Ascending aorta (tissue), 2 donors: Measurements from ENCODE around the gene MARK3. TPM values are rescaled to one million over a fixed set of nuclear protein-coding genes. Genes with fewer than 3 reads are reported as not detected.

Experiments used
- DNase-seq, 2 donors: peaks; one replicate each; pipeline ENCODE4 v3.0.0-alpha.2; 2019; ENCODE audit warnings: low spot score in 2 of 2
- H3K27ac ChIP-seq, 2 donors: fragments of 200-600 bp; sonication (generic); one replicate each; pipeline ENCODE4 v1.5.1; 2016 to 2017; ENCODE audit warnings: mild to moderate bottlenecking in 1 of 2
- H3K27me3 ChIP-seq: fragments of 200-600 bp; sonication (generic); one replicate; pipeline ENCODE4 v1.5.1; 2017
- H3K36me3 ChIP-seq, 2 donors: fragments of 200-600 bp; sonication (generic); one replicate each; pipeline ENCODE4 v1.5.1; 2016
- H3K4me1 ChIP-seq, 2 donors: fragments of 200-600 bp; sonication (generic); one replicate each; pipeline ENCODE4 v1.5.1; 2016 to 2017; ENCODE audit warnings: mild to moderate bottlenecking in 1 of 2
- H3K4me3 ChIP-seq, 2 donors: fragments of 200-600 bp; sonication (generic); one replicate each; pipeline ENCODE4 v1.5.1; 2016 to 2017; ENCODE audit warnings: mild to moderate bottlenecking in 1 of 2
- H3K9me3 ChIP-seq, 2 donors: fragments of 200-600 bp; sonication (generic); one replicate each; pipeline ENCODE4 v1.5.1; 2016
- intact Hi-C: fragments of 100-400 bp; cut with DNase I; formaldehyde crosslinking; loops from one replicate; pipeline ENCODE4 v1.15.1; 2023
- total RNA-seq: library from RNA; depleted of rRNA; stranded (reverse); fragments of >200 nt; gene quantifications from one replicate; pipeline ENCODE4 v1.1.0, GENCODE V29; 2016
- TF ChIP-seq, protein P1 (sequence below), 3 experiments: fragments of 200-600 bp in 2 of 3; fragments of 450-650 bp in 1 of 3; sonication (generic) in 2 of 3; IDR thresholded peaks; one replicate each; pipeline ENCODE4 v1.5.1; 2016 to 2019; ENCODE audit warnings: antibody characterized with exemption in 3 of 3, mild to moderate bottlenecking in 1 of 3, moderate library complexity in 1 of 3

Gene MARK3
- total RNA-seq, 1 donor from 2014 or later, result 78.1 TPM

DNA sequence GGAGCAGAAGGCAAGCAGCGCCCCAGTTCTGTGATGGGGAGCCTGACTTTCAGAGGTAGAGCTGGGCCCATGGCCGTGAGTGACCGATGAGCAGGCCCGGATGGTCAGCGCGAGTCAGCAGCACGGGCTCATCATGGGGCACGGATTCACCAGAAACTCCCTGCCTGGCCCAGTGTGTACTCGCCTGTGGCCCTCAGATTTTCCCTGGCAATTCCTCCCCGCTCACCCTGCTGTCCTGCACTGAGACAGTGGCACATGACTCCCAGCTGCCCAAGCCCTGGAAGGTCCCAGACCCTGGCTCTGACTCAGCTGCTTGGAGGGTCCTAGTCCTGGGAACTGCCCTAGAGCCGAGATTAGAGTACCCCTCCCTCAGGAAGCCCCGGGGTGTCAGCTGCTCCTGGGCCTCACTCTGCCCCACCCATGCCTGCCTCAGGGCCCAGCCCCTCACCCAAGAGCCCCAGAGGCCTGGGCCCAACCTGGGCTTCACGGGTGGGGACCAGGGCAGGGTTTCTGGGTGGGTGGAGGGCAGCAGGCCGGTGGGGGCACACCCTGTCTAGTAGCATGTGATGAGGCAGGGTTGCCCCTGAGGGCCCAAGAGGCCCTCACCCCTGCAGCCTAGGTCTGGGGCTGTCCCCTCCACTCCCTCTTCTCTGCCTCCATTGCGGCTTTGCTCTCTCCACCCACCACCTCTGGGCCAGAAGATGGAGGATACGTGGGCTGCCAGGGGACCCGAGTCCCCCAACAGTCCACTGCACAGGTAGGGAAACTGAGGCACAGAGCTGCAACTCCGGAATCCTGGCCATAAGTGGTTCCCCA, 152.2 kb downstream of the MARK3 start:
- TF ChIP-seq, protein P1, sequence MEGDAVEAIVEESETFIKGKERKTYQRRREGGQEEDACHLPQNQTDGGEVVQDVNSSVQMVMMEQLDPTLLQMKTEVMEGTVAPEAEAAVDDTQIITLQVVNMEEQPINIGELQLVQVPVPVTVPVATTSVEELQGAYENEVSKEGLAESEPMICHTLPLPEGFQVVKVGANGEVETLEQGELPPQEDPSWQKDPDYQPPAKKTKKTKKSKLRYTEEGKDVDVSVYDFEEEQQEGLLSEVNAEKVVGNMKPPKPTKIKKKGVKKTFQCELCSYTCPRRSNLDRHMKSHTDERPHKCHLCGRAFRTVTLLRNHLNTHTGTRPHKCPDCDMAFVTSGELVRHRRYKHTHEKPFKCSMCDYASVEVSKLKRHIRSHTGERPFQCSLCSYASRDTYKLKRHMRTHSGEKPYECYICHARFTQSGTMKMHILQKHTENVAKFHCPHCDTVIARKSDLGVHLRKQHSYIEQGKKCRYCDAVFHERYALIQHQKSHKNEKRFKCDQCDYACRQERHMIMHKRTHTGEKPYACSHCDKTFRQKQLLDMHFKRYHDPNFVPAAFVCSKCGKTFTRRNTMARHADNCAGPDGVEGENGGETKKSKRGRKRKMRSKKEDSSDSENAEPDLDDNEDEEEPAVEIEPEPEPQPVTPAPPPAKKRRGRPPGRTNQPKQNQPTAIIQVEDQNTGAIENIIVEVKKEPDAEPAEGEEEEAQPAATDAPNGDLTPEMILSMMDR (IDR thresholded peaks at IDR 0.05), result no peak
- H3K4me1 ChIP-seq, result peaks cover 33% of the 10 kb centered on the region in 2 donors

GRCh38 chr14:103538291-103539055, 153.3 kb downstream of the MARK3 start:
- TF ChIP-seq, protein P1 (IDR thresholded peaks at IDR 0.05), result no peak
- intact Hi-C loops, result no loop called here
- H3K27ac ChIP-seq, result peak overlapping the region; percentile 83 to 84
- H3K27me3 ChIP-seq, result no peaks in the 10 kb centered on the region
- no peaks in the 10 kb centered on the region for H3K9me3 ChIP-seq
- no peak for DNase-seq
- no peak overlapping the region for H3K4me3 ChIP-seq
- H3K36me3 ChIP-seq, result peaks cover 9 to 19% of the 10 kb centered on the region in 2 donors
- peaks cover 43 to 44% of the 10 kb centered on the region in 2 donors for H3K4me1 ChIP-seq

More for the DNA sequence above, 152.2 kb downstream of the MARK3 start:
- Histone ChIP-seq H3K27me3 (no peaks in the 10 kb centered on the region), H3K9me3 (no peaks in the 10 kb centered on the region), H3K27ac (peak overlapping the region; percentile 57 to 83), H3K4me3 (no peak overlapping the region), H3K36me3 (peaks cover 9 to 19% of the 10 kb centered on the region in 2 donors)
- intact Hi-C loops, result no loop called here
- DNase-seq, result no peak

- H3K4me1 ChIP-seq, result peaks cover 51 to 52% of the 10 kb centered on the region in 2 donors
- peak overlapping the region; percentile 83 to 84 for H3K27ac ChIP-seq
- H3K27me3 ChIP-seq, result no peaks in the 10 kb centered on the region
- no peak overlapping the region for H3K4me3 ChIP-seq
- H3K9me3 ChIP-seq, result no peaks in the 10 kb centered on the region
- peaks cover 9 to 17% of the 10 kb centered on the region in 2 donors for H3K36me3 ChIP-seq
- TF ChIP-seq, protein P1 (IDR thresholded peaks at IDR 0.05), result no peak
- intact Hi-C loops, result no loop called here
- no peak for DNase-seq
These were observed 154.0 kb downstream of the MARK3 start for GRCh38 chr14:103539056-103539825.

DNA sequence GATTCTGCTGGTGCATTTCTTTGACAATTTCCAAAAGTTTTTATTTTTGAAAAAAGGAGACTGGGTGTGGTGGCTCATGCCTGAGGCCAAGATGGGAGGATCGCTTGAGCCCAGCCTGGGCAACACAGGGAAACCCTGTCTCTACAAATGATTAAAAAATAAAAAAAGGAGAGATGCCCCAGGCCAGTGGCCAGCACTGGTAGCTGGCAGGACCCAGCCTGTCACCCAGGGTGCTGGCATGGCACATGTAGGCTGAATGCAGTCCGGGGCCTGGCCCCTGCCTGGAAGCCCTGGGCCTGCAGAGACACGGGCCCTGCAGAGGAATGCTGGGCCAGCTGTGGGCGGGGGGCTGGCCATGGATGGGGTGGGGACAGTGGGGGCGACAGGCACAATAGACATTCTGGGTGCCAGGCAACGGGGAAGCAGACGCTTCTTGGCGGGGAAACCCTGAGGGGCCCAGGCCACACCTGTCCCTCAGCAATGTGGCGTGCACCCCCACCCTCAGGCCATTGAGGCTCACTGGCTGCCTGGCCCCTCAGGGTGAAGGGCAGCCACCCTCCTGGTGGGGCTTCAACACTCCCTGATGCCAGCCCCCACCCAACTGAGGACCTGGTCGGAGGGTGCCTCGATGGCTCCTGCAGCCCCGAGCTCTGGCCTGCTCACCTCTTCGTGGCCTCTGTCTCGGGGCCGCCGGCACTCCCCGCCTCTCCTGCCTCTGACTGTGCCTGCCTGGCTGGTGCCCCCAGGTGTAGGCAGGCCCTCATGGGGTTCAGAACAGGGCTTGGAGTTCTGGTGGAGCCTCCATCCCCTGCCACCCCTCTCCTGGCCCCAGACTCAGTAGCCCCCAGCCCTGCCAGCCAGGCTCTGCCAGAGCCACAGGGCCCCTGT, 155.8 kb downstream of the MARK3 start:
- H3K27me3 ChIP-seq, result no peaks in the 10 kb centered on the region
- no peak for DNase-seq
- H3K9me3 ChIP-seq, result no peaks in the 10 kb centered on the region
- intact Hi-C loops, result loop anchor here (1.0 kb wide), 1 partner anchor 20 kb away; no protein-coding TSS in a partner anchor
- H3K27ac ChIP-seq, result peak overlapping the region; percentile 66 to 88
- H3K4me3 ChIP-seq, result peak overlapping the region; percentile 2 to 11
- TF ChIP-seq, protein P1 (IDR thresholded peaks at IDR 0.05), result no peak
- peaks cover 0 to 3% of the 10 kb centered on the region in 2 donors for H3K36me3 ChIP-seq
- peaks cover 57 to 60% of the 10 kb centered on the region in 2 donors for H3K4me1 ChIP-seq
